AG09319 (cell line): ENCODE measurements around the gene FHDC1.

ENCODE experiments used
- DNase-seq: peaks from one replicate; pipeline ENCODE4 v3.0.0-alpha.2; 2010; ENCODE audit warnings: low read depth; ENCODE audit errors: extremely low read depth
- TF ChIP-seq, protein P1 (sequence below): IDR thresholded peaks from 2 replicates; pipeline ENCODE4 v1.5.1; 2011; ENCODE audit warnings: low read depth, mild to moderate bottlenecking, inconsistent platforms, low read length, moderate library complexity

FHDC1 gene

DNA sequence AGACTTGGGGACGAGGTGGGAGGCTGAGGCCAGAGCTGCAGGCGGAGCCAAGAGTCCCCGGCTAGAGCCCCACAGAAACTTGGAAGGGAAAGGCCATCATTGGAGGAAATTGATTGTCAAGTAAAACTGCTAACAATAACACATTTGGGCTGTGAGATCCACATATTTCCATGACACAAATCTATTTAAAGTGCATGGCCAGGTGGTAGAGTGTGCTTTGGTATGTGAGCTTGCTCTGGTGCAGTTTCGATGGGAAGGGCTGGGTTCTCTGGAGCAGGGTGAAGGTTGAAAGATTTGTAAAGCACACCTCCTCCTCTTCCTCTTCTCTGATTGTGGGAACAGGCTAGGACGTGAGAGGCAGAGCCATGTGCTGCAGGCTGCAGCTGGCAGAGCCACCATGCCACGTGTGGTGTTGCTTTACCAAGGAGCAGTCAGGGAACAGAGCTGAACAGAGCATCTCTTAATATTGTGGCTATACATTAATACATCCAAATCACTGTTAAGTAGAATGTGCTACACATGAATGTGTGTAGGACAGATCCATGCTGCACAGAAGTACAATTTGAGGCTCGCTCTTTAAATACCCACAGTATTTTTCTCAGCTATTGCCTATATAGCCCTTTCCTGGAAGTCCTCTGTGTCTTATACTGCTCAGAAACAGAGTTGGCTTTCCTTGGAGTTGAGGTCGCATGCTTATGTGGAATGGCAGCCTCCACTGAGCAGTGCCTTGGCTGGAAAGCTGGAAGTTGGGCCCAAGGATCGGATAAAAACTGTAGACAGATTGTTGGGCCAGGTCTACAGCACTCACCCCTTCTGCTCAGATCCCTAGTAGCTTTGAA, 37.7 kb downstream of the FHDC1 start:
- no peak for DNase-seq
- TF ChIP-seq, protein P1, sequence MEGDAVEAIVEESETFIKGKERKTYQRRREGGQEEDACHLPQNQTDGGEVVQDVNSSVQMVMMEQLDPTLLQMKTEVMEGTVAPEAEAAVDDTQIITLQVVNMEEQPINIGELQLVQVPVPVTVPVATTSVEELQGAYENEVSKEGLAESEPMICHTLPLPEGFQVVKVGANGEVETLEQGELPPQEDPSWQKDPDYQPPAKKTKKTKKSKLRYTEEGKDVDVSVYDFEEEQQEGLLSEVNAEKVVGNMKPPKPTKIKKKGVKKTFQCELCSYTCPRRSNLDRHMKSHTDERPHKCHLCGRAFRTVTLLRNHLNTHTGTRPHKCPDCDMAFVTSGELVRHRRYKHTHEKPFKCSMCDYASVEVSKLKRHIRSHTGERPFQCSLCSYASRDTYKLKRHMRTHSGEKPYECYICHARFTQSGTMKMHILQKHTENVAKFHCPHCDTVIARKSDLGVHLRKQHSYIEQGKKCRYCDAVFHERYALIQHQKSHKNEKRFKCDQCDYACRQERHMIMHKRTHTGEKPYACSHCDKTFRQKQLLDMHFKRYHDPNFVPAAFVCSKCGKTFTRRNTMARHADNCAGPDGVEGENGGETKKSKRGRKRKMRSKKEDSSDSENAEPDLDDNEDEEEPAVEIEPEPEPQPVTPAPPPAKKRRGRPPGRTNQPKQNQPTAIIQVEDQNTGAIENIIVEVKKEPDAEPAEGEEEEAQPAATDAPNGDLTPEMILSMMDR, result no peak

DNA sequence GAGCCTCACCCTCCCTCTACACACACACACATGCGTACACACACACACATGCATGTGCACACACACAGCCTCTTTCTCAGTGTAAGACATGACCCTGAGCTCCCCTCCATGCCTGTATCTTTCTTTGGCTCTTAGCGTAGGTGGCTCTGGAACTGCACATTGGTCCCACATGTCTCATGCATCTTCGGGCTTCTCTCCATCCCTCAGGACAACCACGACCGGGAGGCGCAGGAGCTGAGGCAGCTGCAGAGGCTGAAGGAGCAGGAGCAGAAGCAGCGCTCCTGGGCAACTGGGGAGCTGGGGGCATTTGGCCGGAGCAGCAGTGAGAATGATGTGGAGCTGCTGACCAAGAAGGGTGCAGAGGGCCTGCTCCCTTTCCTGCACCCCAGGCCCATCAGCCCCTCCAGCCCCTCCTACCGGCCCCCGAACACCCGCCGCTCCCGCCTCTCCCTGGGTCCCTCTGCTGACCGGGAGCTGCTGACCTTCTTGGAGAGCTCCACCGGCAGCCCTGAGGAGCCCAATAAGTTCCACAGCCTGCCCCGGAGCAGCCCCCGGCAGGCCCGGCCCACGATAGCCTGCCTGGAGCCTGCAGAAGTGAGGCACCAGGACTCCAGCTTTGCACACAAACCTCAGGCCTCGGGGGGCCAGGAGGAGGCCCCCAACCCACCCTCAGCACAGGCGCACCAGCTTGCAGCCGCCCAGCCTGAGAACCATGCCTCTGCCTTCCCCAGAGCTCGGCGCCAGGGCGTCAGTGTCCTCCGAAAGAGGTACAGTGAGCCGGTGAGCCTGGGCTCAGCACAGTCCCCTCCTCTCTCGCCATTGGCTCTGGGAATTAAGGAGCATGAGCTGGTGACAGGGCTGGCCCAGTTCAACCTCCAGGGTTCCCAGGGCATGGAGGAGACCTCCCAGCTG, 38.6 kb downstream of the FHDC1 start:
- TF ChIP-seq, protein P1, result no peak
- DNase-seq, result no peak

DNA sequence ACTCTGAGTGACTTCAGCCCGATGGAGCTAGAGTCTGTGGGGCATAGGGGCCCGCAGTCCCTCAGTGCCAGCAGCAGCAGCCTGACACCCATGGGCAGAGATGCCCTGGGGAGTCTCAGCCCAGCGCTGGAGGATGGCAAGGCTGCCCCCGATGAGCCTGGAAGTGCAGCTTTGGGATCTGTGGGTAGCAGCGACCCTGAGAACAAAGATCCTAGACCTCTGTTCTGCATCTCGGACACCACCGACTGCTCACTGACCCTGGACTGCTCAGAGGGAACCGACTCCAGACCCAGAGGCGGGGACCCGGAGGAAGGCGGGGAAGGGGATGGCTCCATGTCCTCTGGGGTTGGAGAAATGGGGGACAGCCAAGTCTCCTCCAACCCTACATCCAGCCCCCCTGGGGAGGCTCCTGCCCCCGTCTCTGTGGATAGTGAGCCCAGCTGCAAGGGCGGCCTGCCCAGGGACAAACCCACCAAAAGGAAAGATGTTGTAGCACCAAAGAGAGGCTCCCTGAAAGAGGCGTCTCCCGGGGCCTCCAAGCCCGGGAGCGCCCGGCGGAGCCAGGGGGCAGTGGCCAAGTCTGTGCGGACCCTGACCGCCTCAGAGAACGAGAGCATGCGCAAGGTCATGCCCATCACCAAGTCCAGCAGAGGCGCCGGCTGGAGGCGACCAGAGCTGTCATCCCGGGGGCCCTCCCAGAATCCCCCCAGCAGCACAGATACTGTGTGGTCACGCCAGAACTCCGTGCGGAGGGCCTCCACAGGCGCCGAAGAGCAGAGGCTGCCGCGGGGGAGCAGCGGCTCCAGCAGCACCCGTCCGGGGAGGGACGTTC, 39.5 kb downstream of the FHDC1 start:
- TF ChIP-seq, protein P1, result no peak
- no peak for DNase-seq

DNA sequence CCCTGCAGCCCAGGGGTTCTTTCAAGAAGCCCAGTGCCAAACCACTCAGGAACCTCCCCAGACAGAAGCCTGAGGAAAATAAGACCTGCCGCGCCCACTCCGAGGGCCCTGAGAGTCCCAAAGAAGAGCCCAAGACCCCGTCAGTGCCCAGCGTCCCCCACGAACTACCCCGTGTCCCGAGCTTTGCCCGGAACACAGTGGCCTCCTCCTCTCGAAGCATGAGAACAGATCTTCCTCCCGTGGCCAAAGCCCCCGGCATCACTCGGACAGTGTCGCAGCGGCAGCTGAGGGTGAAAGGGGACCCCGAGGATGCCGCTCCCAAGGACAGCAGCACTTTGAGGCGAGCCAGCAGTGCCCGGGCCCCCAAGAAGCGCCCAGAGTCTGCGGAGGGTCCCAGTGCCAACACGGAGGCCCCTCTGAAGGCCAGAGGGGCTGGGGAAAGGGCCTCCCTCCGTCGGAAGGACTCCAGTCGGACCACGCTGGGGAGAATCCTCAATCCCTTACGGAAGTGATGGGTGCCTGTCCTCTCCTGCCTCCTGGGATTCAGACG, 40.2 kb downstream of the FHDC1 start:
- TF ChIP-seq, protein P1, result no peak
- DNase-seq, result no peak

DNA sequence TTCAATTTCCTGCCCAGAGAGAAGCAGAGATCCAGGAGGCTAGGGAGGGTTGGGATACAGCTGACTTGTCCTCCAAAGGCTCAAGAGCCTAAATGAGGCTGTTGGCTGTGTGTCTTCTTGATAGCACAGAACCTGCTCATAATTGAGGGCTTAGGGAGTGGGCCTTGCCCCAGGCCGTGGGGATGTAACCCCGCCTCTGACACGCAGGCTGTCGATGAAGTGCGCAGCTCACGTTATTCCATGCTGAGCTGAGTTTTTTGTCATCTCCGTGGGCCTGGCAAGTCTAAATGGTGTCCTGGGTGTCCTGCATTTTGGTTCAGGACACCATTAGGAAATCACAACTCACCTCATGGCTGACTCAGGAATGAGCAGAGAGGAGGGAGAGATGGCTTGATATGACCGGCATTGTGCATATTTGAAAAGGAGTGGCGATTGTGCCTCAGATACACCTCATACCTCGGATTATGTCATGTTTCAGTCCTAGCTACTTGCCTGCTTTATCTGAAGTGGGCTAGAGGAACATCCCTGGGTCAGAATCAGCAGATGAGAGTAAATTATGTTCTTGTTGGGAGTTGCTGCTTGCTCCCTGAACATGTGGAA, 43.7 kb downstream of the FHDC1 start:
- no peak for DNase-seq
- TF ChIP-seq, protein P1, result no peak

DNA sequence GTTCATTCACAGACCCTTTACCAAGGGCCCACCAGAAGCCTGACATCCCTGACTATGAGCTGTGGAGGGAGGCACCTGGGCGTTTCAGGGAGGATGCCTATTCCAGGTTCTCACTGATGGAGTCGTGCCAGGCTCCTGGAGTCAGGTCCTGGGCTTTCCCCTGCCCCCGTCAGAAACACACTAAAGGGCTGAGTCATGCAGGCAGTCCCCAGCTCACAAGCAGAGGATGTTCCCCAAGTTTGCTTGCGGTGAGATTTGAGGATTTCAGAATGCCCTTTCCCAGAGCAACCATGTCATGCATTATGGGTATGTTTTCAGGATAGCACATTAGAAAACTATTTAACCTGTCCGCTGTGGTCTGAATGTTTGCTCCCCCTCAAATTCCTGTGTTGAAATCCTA, 45.2 kb downstream of the FHDC1 start:
- no peak for DNase-seq
- TF ChIP-seq, protein P1, result no peak
